ENCODE data around the gene LLPH. TPM values are rescaled to one million over a fixed set of nuclear protein-coding genes. Genes with fewer than 3 reads are reported as not detected.

LLPH gene
- total RNA-seq, 1 donor from 2014 or later: 14.4 TPM

DNA sequence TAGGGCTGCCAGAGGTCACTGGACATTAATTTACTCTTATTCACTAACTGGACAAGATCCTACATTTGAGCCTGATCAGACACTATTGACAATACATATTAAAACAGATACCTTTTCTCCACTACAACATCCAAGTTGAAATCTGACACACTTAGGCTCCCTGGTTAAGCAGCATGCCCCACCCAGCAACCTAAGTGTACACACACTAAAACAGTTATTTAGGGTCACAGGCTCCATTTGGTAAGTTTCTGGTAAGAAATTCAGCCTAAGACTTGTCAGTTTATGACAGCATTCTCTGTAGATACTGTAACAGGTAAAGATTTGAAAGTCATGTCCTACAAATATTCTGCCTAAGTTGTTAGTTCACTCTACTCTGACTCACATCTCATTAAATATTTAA lies 12.3 kb upstream of the LLPH start:
- DNase-seq: no peak
- H3K9me3 Mint-ChIP-seq (ENCODE audit: unreplicated experiment): peaks cover 5% of the 10 kb centered on the region
- H3K27ac Mint-ChIP-seq (ENCODE audit: unreplicated experiment): no peak overlapping the region
- no peak overlapping the region for H3K4me3 Mint-ChIP-seq (ENCODE audit: unreplicated experiment)
- peaks cover 25% of the 10 kb centered on the region for H3K36me3 Mint-ChIP-seq (ENCODE audit: unreplicated experiment)
- H3K27me3 Mint-ChIP-seq (ENCODE audit: unreplicated experiment): no peaks in the 10 kb centered on the region
- H3K4me1 Mint-ChIP-seq (ENCODE audit: low read depth, unreplicated experiment): peaks cover 3% of the 10 kb centered on the region
- TF ChIP-seq, protein P1, sequence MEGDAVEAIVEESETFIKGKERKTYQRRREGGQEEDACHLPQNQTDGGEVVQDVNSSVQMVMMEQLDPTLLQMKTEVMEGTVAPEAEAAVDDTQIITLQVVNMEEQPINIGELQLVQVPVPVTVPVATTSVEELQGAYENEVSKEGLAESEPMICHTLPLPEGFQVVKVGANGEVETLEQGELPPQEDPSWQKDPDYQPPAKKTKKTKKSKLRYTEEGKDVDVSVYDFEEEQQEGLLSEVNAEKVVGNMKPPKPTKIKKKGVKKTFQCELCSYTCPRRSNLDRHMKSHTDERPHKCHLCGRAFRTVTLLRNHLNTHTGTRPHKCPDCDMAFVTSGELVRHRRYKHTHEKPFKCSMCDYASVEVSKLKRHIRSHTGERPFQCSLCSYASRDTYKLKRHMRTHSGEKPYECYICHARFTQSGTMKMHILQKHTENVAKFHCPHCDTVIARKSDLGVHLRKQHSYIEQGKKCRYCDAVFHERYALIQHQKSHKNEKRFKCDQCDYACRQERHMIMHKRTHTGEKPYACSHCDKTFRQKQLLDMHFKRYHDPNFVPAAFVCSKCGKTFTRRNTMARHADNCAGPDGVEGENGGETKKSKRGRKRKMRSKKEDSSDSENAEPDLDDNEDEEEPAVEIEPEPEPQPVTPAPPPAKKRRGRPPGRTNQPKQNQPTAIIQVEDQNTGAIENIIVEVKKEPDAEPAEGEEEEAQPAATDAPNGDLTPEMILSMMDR (IDR thresholded peaks at IDR 0.05; ENCODE audit: partially characterized antibody, unreplicated experiment): no peak

DNA sequence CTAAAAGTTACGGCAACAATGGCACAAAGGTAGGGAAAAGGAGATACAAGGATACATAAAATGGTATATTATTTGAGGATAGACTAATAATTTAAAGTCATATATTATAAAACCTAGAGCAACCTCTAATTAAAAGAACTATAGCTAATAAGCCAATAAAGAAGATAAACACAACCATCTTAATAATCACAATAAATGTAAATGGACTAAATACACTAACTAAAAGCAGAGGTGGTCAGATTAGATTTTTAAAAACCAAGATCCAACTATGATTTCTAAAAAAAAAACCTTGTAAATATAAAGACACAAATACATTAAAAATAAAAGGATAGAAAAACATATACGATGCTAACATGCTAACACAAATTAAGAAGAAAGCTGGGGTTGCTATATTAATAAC lies 10.7 kb upstream of the LLPH start:
- DNase-seq: no peak
- Mint-ChIP-seq H3K4me1 (ENCODE audit: low read depth, unreplicated experiment) (peaks cover 3% of the 10 kb centered on the region), H3K27ac (ENCODE audit: unreplicated experiment) (no peak overlapping the region), H3K9me3 (ENCODE audit: unreplicated experiment) (peaks cover 5% of the 10 kb centered on the region), H3K36me3 (ENCODE audit: unreplicated experiment) (peaks cover 27% of the 10 kb centered on the region), H3K4me3 (ENCODE audit: unreplicated experiment) (no peak overlapping the region), H3K27me3 (ENCODE audit: unreplicated experiment) (no peaks in the 10 kb centered on the region)
- TF ChIP-seq, protein P1 (IDR thresholded peaks at IDR 0.05; ENCODE audit: partially characterized antibody, unreplicated experiment): no peak

DNA sequence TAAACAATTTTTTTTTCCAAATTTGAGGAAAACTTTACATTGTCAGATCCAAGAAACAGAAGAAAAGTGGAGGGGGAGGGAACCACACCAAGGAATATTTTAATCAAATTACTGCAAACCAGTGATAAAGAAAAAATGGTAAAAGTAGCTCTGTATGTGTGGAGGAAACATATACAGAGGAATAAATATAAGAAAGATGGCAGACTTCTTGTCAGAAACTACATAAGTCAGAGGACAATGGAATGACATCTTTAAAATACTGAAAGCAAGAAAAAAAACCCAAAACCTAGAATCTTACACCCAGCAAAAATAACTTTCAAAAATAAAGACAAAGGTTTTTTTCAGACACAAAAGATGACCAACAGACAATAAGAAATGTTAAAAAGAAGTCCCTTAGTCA lies 10.2 kb upstream of the LLPH start:
- DNase-seq: no peak
- no peaks in the 10 kb centered on the region for H3K27me3 Mint-ChIP-seq (ENCODE audit: unreplicated experiment)
- no peak overlapping the region for H3K4me3 Mint-ChIP-seq (ENCODE audit: unreplicated experiment)
- TF ChIP-seq, protein P1 (IDR thresholded peaks at IDR 0.05; ENCODE audit: partially characterized antibody, unreplicated experiment): no peak
- peaks cover 5% of the 10 kb centered on the region for H3K9me3 Mint-ChIP-seq (ENCODE audit: unreplicated experiment)
- H3K27ac Mint-ChIP-seq (ENCODE audit: unreplicated experiment): no peak overlapping the region
- H3K4me1 Mint-ChIP-seq (ENCODE audit: low read depth, unreplicated experiment): no peaks in the 10 kb centered on the region
- peaks cover 31% of the 10 kb centered on the region for H3K36me3 Mint-ChIP-seq (ENCODE audit: unreplicated experiment)

DNA sequence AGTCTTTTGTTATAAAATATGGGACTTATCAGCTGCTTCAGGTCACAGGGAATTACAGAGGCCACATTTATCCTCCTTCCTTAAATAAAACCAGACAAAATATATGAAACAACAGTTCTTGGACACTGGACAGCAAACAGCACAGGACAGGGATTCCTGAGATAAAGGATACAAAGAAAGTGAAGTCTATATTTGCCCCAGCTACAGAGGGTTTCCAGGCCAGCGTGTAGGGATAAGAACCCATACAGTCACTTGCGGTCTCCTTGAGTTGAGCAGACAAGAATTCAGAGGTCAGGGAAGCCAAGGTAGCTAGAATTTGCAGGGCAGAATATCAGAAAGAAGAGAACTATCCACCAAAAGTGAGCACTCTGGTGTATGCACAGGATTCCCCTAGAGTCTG lies 8.8 kb upstream of the LLPH start:
- Mint-ChIP-seq H3K4me3 (ENCODE audit: unreplicated experiment) (no peak overlapping the region), H3K36me3 (ENCODE audit: unreplicated experiment) (peaks cover 31% of the 10 kb centered on the region), H3K4me1 (ENCODE audit: low read depth, unreplicated experiment) (no peaks in the 10 kb centered on the region), H3K27me3 (ENCODE audit: unreplicated experiment) (no peaks in the 10 kb centered on the region), H3K9me3 (ENCODE audit: unreplicated experiment) (peaks cover 5% of the 10 kb centered on the region), H3K27ac (ENCODE audit: unreplicated experiment) (no peak overlapping the region)
- TF ChIP-seq, protein P1 (IDR thresholded peaks at IDR 0.05; ENCODE audit: partially characterized antibody, unreplicated experiment): no peak
- no peak for DNase-seq

DNA sequence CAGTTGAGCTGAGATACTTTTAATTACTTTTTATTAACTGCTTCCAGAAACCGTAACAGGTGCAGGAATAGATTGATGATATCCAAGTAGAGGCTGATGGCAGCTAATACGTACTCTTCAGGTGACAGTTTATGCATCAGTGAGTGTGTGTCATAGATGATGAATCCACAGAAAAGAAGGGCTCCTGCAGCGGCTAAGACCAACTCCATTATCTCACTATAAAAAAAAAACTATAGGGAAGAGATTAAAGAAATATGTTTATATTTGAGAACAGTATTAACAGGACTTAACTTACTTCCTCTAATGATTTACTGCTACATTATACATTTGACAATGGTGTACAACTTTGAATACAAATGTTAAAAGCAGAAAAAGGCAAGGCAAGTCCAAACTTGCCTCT lies 7.4 kb upstream of the LLPH start:
- H3K27ac Mint-ChIP-seq (ENCODE audit: unreplicated experiment): no peak overlapping the region
- no peaks in the 10 kb centered on the region for H3K27me3 Mint-ChIP-seq (ENCODE audit: unreplicated experiment)
- peaks cover 31% of the 10 kb centered on the region for H3K36me3 Mint-ChIP-seq (ENCODE audit: unreplicated experiment)

More for the DNA sequence above, 7.4 kb upstream of the LLPH start:
- Mint-ChIP-seq H3K9me3 (ENCODE audit: unreplicated experiment) (peaks cover 6% of the 10 kb centered on the region), H3K4me1 (ENCODE audit: low read depth, unreplicated experiment) (no peaks in the 10 kb centered on the region), H3K4me3 (ENCODE audit: unreplicated experiment) (no peak overlapping the region)
- TF ChIP-seq, protein P1 (IDR thresholded peaks at IDR 0.05; ENCODE audit: partially characterized antibody, unreplicated experiment): no peak
- DNase-seq: no peak
